ENCODE data around the gene CDC14A.

The CDC14A gene

DNA sequence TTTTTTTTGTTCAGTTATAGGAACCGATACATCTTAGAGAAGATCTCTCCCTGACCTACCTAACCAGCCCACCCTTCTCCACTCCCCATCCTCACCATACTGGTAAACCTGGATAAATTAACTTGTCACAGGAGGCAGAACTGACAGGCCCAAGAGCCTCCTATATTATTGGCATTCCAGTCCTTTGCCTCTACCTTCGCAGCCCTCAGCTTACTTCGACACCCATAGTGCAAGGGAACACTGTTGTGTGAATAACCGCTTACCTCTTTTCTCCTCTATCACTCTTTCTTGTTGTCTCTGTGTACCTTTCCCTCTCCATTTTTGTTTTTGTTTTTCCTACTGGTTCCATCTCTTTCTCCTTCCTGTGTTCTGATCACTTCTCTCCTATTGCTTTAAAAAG, 58.7 kb downstream of the CDC14A start:
- H3K36me3 ChIP-seq (ENCODE audit: insufficient read depth, low read length): no peaks in the 10 kb centered on the region
- H4K20me1 ChIP-seq (ENCODE audit: insufficient read depth, low read length): no peaks in the 10 kb centered on the region
- H3K79me2 ChIP-seq (ENCODE audit: insufficient read depth, low read length): no peaks in the 10 kb centered on the region
- H3K27ac ChIP-seq (ENCODE audit: low read depth, low read length, poor library complexity, severe bottlenecking): no peak overlapping the region
- no peaks in the 10 kb centered on the region for H3K9me3 ChIP-seq (ENCODE audit: low read length)
- H3K4me1 ChIP-seq (ENCODE audit: insufficient read depth, low read length, severe bottlenecking): no peaks in the 10 kb centered on the region
- H3K4me3 ChIP-seq (ENCODE audit: low read depth, low read length, poor library complexity, severe bottlenecking): no peak overlapping the region
- no peaks in the 10 kb centered on the region for H3F3A ChIP-seq (ENCODE audit: insufficient read depth, low read length)
- no peak overlapping the region for H2AFZ ChIP-seq (ENCODE audit: low read length)
- H3K9me2 ChIP-seq (ENCODE audit: low read depth, low read length): no peaks in the 10 kb centered on the region
- H3K4me2 ChIP-seq (ENCODE audit: low read length): no peak overlapping the region
- no peak for TF ChIP-seq EZH2 (IDR thresholded peaks at IDR 0.05; ENCODE audit: borderline replicate concordance, low read length)
- TF ChIP-seq, protein P1, sequence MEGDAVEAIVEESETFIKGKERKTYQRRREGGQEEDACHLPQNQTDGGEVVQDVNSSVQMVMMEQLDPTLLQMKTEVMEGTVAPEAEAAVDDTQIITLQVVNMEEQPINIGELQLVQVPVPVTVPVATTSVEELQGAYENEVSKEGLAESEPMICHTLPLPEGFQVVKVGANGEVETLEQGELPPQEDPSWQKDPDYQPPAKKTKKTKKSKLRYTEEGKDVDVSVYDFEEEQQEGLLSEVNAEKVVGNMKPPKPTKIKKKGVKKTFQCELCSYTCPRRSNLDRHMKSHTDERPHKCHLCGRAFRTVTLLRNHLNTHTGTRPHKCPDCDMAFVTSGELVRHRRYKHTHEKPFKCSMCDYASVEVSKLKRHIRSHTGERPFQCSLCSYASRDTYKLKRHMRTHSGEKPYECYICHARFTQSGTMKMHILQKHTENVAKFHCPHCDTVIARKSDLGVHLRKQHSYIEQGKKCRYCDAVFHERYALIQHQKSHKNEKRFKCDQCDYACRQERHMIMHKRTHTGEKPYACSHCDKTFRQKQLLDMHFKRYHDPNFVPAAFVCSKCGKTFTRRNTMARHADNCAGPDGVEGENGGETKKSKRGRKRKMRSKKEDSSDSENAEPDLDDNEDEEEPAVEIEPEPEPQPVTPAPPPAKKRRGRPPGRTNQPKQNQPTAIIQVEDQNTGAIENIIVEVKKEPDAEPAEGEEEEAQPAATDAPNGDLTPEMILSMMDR (IDR thresholded peaks at IDR 0.05; ENCODE audit: low read length): no peak
- H3K9ac ChIP-seq (ENCODE audit: low read length): no peak overlapping the region
- H3K27me3 ChIP-seq (ENCODE audit: insufficient read depth, low read length): no peaks in the 10 kb centered on the region

DNA sequence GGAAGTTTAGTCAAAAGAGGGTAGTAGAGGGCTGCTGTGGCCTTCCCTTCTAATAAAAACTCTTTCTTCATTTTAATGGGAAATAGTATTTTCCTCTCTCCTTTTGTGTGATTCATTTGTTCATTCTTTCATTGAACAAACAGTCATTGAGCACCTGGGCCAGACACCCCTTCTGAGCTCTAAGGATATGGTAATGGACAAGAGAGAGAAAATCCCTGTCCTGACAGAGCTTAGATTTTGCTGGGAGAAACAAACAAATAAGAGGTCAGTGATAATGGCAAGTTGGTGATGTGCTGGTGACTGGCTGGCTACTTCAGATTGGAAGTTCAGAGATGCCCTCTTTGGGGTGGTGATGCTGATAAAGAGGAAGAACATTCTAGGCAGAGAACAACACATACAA, 59.3 kb downstream of the CDC14A start:
- H3K9ac ChIP-seq (ENCODE audit: low read length): no peak overlapping the region
- H3K4me2 ChIP-seq (ENCODE audit: low read length): no peak overlapping the region
- H3K9me2 ChIP-seq (ENCODE audit: low read depth, low read length): no peaks in the 10 kb centered on the region
- H3K36me3 ChIP-seq (ENCODE audit: insufficient read depth, low read length): no peaks in the 10 kb centered on the region
- no peaks in the 10 kb centered on the region for H3K9me3 ChIP-seq (ENCODE audit: low read length)
- no peak overlapping the region for H3K4me3 ChIP-seq (ENCODE audit: low read depth, low read length, poor library complexity, severe bottlenecking)
- no peak overlapping the region for H3K27ac ChIP-seq (ENCODE audit: low read depth, low read length, poor library complexity, severe bottlenecking)
- TF ChIP-seq, protein P1 (IDR thresholded peaks at IDR 0.05; ENCODE audit: low read length): no peak
- no peak for TF ChIP-seq EZH2 (IDR thresholded peaks at IDR 0.05; ENCODE audit: borderline replicate concordance, low read length)
- no peaks in the 10 kb centered on the region for H3K79me2 ChIP-seq (ENCODE audit: insufficient read depth, low read length)
- no peaks in the 10 kb centered on the region for H4K20me1 ChIP-seq (ENCODE audit: insufficient read depth, low read length)
- H3K4me1 ChIP-seq (ENCODE audit: insufficient read depth, low read length, severe bottlenecking): no peaks in the 10 kb centered on the region
- H3K27me3 ChIP-seq (ENCODE audit: insufficient read depth, low read length): no peaks in the 10 kb centered on the region
- H2AFZ ChIP-seq (ENCODE audit: low read length): no peak overlapping the region
- no peaks in the 10 kb centered on the region for H3F3A ChIP-seq (ENCODE audit: insufficient read depth, low read length)

DNA sequence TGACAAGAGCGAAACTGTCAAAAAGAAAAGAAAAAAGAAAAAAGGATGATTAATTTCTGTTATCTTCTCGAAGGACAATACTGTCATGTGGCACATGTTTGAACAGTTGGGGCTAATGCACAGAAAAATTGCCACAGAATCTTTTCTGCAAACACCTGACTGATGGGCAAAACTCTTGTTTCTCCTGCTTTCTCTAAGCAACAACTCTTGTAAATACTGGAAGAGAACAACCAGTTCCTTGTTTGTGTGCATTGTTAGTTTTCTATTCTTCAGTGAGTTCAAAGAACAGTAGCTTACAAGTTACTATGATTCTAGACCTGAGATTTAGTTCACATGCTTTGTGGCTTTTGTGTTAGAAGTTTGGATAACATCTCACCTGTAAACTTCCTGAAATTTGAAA, 60.7 kb downstream of the CDC14A start:
- H3K9ac ChIP-seq (ENCODE audit: low read length): no peak overlapping the region
- H3K4me1 ChIP-seq (ENCODE audit: insufficient read depth, low read length, severe bottlenecking): no peaks in the 10 kb centered on the region
- H3K9me3 ChIP-seq (ENCODE audit: low read length): no peaks in the 10 kb centered on the region
- H4K20me1 ChIP-seq (ENCODE audit: insufficient read depth, low read length): no peaks in the 10 kb centered on the region
- no peak overlapping the region for H3K4me3 ChIP-seq (ENCODE audit: low read depth, low read length, poor library complexity, severe bottlenecking)
- no peak overlapping the region for H3K27ac ChIP-seq (ENCODE audit: low read depth, low read length, poor library complexity, severe bottlenecking)
- no peak overlapping the region for H3K4me2 ChIP-seq (ENCODE audit: low read length)
- H3K9me2 ChIP-seq (ENCODE audit: low read depth, low read length): no peaks in the 10 kb centered on the region
- no peaks in the 10 kb centered on the region for H3K79me2 ChIP-seq (ENCODE audit: insufficient read depth, low read length)
- no peaks in the 10 kb centered on the region for H3K27me3 ChIP-seq (ENCODE audit: insufficient read depth, low read length)
- TF ChIP-seq EZH2 (IDR thresholded peaks at IDR 0.05; ENCODE audit: borderline replicate concordance, low read length): no peak
- no peak overlapping the region for H2AFZ ChIP-seq (ENCODE audit: low read length)
- no peaks in the 10 kb centered on the region for H3F3A ChIP-seq (ENCODE audit: insufficient read depth, low read length)
- H3K36me3 ChIP-seq (ENCODE audit: insufficient read depth, low read length): no peaks in the 10 kb centered on the region

DNA sequence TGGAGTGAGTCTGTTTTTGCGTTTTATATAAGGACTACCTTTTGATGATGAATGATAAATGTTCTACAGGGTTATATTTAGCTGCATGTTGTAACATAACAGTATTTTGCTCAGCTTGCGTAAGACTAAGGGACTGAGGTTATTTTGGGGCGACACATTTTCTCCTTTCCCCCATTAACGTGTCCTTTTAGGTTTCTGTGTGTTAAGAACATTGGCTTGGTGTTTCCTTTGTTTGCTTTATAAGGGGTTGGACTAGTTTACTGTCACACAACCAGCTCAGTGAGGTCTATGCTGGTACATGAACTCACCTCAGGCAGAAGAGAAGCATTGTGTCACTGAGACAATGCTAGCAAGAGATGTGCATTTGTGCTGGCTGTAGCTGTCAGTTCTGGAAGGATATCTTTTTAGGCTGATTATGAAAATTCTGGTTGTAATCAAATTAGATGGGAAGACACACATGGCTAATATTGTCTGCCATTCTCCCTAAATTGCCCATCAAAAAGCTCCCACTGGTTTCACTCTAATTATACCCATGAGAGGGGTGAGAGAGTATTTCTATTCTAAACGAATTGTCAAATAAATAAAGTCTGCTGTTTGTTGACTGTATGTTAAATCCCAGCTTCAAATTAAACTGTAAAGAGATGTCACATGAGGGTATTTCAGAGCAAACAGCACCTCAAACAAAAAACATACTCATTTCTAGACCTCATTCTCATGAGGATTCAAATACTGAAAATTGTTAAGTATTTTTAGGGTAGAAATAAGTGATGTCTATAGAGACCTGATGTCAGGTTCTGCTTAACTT, 62.6 kb downstream of the CDC14A start:
- no peaks in the 10 kb centered on the region for H3K9me2 ChIP-seq (ENCODE audit: low read depth, low read length)
- H3F3A ChIP-seq (ENCODE audit: insufficient read depth, low read length): no peaks in the 10 kb centered on the region
- H3K36me3 ChIP-seq (ENCODE audit: insufficient read depth, low read length): no peaks in the 10 kb centered on the region
- H3K79me2 ChIP-seq (ENCODE audit: insufficient read depth, low read length): no peaks in the 10 kb centered on the region
- H3K9ac ChIP-seq (ENCODE audit: low read length): no peak overlapping the region
- no peak overlapping the region for H3K27ac ChIP-seq (ENCODE audit: low read depth, low read length, poor library complexity, severe bottlenecking)
- H3K4me2 ChIP-seq (ENCODE audit: low read length): no peak overlapping the region
- no peak overlapping the region for H3K4me3 ChIP-seq (ENCODE audit: low read depth, low read length, poor library complexity, severe bottlenecking)
- no peaks in the 10 kb centered on the region for H3K4me1 ChIP-seq (ENCODE audit: insufficient read depth, low read length, severe bottlenecking)
- H3K27me3 ChIP-seq (ENCODE audit: insufficient read depth, low read length): no peaks in the 10 kb centered on the region
- no peaks in the 10 kb centered on the region for H4K20me1 ChIP-seq (ENCODE audit: insufficient read depth, low read length)
- TF ChIP-seq, protein P1 (IDR thresholded peaks at IDR 0.05; ENCODE audit: low read length): no peak
- H2AFZ ChIP-seq (ENCODE audit: low read length): no peak overlapping the region
- H3K9me3 ChIP-seq (ENCODE audit: low read length): no peaks in the 10 kb centered on the region
